ENCODE results near the gene ZDHHC19.

Gene ZDHHC19

GRCh38 chr3:196227629-196228493 is 16.7 kb upstream of the ZDHHC19 start:
- Histone ChIP-seq H2AFZ (ENCODE audit: low read length) (no peak overlapping the region), H3K4ac (ENCODE audit: low read length) (no peak overlapping the region), H3K4me3 (ENCODE audit: low read length in 2 of 2) (no peak overlapping the region), H2AK5ac (ENCODE audit: low read depth, low read length) (peak overlapping the region; percentile 31), H3K79me1 (ENCODE audit: low read depth, low read length) (no peaks in the 10 kb centered on the region), H4K8ac (ENCODE audit: low read depth, low read length) (no peak overlapping the region), H3K27me3 (ENCODE audit: control insufficient read depth in 3 of 3, insufficient read depth in 3 of 3, low read depth in 1 of 3, low read length in 3 of 3) (no peaks in the 10 kb centered on the region), H3K18ac (ENCODE audit: low read length) (peak overlapping the region; percentile 41), H3K23ac (ENCODE audit: low read depth, low read length, poor library complexity) (peak overlapping the region; percentile 35), H3K4me1 (ENCODE audit: control insufficient read depth in 2 of 2, insufficient read depth in 1 of 2, low read depth in 1 of 2, low read length in 2 of 2) (no peaks in the 10 kb centered on the region), H3K27ac (replicated peaks; ENCODE audit: low read length) (no peak overlapping the region), H4K91ac (ENCODE audit: low read depth, low read length, poor library complexity) (no peak overlapping the region), H2BK5ac (ENCODE audit: low read length) (no peak overlapping the region), H2BK120ac (ENCODE audit: low read depth, low read length) (no peak overlapping the region), H3K4me2 (ENCODE audit: insufficient read depth, low read length, poor library complexity, severe bottlenecking) (no peak overlapping the region), H2BK15ac (ENCODE audit: low read length) (no peak overlapping the region), H3K36me3 (replicated peaks in 1 of 2; ENCODE audit: control insufficient read depth in 2 of 2, insufficient read depth in 2 of 2, low read length in 2 of 2) (no peaks in the 10 kb centered on the region), H2BK12ac (ENCODE audit: low read length) (no peak overlapping the region), H3K9ac (ENCODE audit: low read depth, low read length, poor library complexity) (peak overlapping the region; percentile 47), H3K9me3 (replicated peaks in 1 of 2; ENCODE audit: control insufficient read depth in 2 of 2, insufficient read depth in 1 of 2, low read depth in 1 of 2, low read length in 2 of 2) (no peaks in the 10 kb centered on the region), H3K14ac (ENCODE audit: low read length) (no peak overlapping the region)
- no peak for DNase-seq (ENCODE audit: low spot score)
- no CpG with 5 or more reads among the region's 24 CpGs for WGBS, 2 donors (ENCODE audit: extremely low coverage in 2 of 2, insufficient read length in 2 of 2, insufficient replicate concordance in 1 of 2)

- H2BK120ac ChIP-seq (ENCODE audit: low read depth, low read length), result no peak overlapping the region
These were observed 15.9 kb upstream of the ZDHHC19 start for GRCh38 chr3:196227121-196227561.

GRCh38 chr3:196225763-196226364 is 14.7 kb upstream of the ZDHHC19 start:
- no peak overlapping the region for H3K18ac ChIP-seq (ENCODE audit: low read length)
- H2BK15ac ChIP-seq (ENCODE audit: low read length), result no peak overlapping the region
- H3K27me3 ChIP-seq (ENCODE audit: control insufficient read depth in 3 of 3, insufficient read depth in 3 of 3, low read depth in 1 of 3, low read length in 3 of 3), result no peaks in the 10 kb centered on the region
- H3K4me2 ChIP-seq (ENCODE audit: insufficient read depth, low read length, poor library complexity, severe bottlenecking), result no peak overlapping the region
- no peaks in the 10 kb centered on the region for H3K9me3 ChIP-seq (replicated peaks in 1 of 2; ENCODE audit: control insufficient read depth in 2 of 2, insufficient read depth in 1 of 2, low read depth in 1 of 2, low read length in 2 of 2)
- no peak overlapping the region for H4K8ac ChIP-seq (ENCODE audit: low read depth, low read length)
- no peak overlapping the region for H3K27ac ChIP-seq (replicated peaks; ENCODE audit: low read length)
- H4K91ac ChIP-seq (ENCODE audit: low read depth, low read length, poor library complexity), result no peak overlapping the region
- no peaks in the 10 kb centered on the region for H3K79me1 ChIP-seq (ENCODE audit: low read depth, low read length)
- H2AFZ ChIP-seq (ENCODE audit: low read length), result no peak overlapping the region
- no peak overlapping the region for H3K4ac ChIP-seq (ENCODE audit: low read length)
- no peak overlapping the region for H2AK5ac ChIP-seq (ENCODE audit: low read depth, low read length)
- WGBS, 2 donors (ENCODE audit: extremely low coverage in 2 of 2, insufficient read length in 2 of 2, insufficient replicate concordance in 1 of 2), result no CpG with 5 or more reads among the region's 15 CpGs
- no peak overlapping the region for H3K14ac ChIP-seq (ENCODE audit: low read length)
- H3K36me3 ChIP-seq (replicated peaks in 1 of 2; ENCODE audit: control insufficient read depth in 2 of 2, insufficient read depth in 2 of 2, low read length in 2 of 2), result no peaks in the 10 kb centered on the region
- no peaks in the 10 kb centered on the region for H3K4me1 ChIP-seq (ENCODE audit: control insufficient read depth in 2 of 2, insufficient read depth in 1 of 2, low read depth in 1 of 2, low read length in 2 of 2)
- no peak overlapping the region for H3K23ac ChIP-seq (ENCODE audit: low read depth, low read length, poor library complexity)
- H3K4me3 ChIP-seq (ENCODE audit: low read length in 2 of 2), result no peak overlapping the region
- H3K9ac ChIP-seq (ENCODE audit: low read depth, low read length, poor library complexity), result no peak overlapping the region
- no peak overlapping the region for H2BK5ac ChIP-seq (ENCODE audit: low read length)
- H2BK120ac ChIP-seq (ENCODE audit: low read depth, low read length), result no peak overlapping the region
- no peak overlapping the region for H2BK12ac ChIP-seq (ENCODE audit: low read length)
- DNase-seq (ENCODE audit: low spot score), result no peak

More at GRCh38 chr3:196227121-196227561, 15.9 kb upstream of the ZDHHC19 start:
- H3K79me1 ChIP-seq (ENCODE audit: low read depth, low read length), result no peaks in the 10 kb centered on the region
- WGBS, 2 donors (ENCODE audit: extremely low coverage in 2 of 2, insufficient read length in 2 of 2, insufficient replicate concordance in 1 of 2), result no CpG with 5 or more reads among the region's 14 CpGs
- H2AK5ac ChIP-seq (ENCODE audit: low read depth, low read length), result no peak overlapping the region
- H3K4me1 ChIP-seq (ENCODE audit: control insufficient read depth in 2 of 2, insufficient read depth in 1 of 2, low read depth in 1 of 2, low read length in 2 of 2), result no peaks in the 10 kb centered on the region
- H2BK12ac ChIP-seq (ENCODE audit: low read length), result no peak overlapping the region
- no peak for DNase-seq (ENCODE audit: low spot score)
- no peak overlapping the region for H3K4me2 ChIP-seq (ENCODE audit: insufficient read depth, low read length, poor library complexity, severe bottlenecking)
- H3K14ac ChIP-seq (ENCODE audit: low read length), result peak overlapping the region; percentile 47
- peak overlapping the region; percentile 44 for H3K18ac ChIP-seq (ENCODE audit: low read length)
- H2BK5ac ChIP-seq (ENCODE audit: low read length), result no peak overlapping the region
- H3K4me3 ChIP-seq (ENCODE audit: low read length in 2 of 2), result no peak overlapping the region
- H4K8ac ChIP-seq (ENCODE audit: low read depth, low read length), result no peak overlapping the region
- H3K27ac ChIP-seq (replicated peaks; ENCODE audit: low read length), result no peak overlapping the region
- H3K36me3 ChIP-seq (replicated peaks in 1 of 2; ENCODE audit: control insufficient read depth in 2 of 2, insufficient read depth in 2 of 2, low read length in 2 of 2), result no peaks in the 10 kb centered on the region
- no peak overlapping the region for H2BK15ac ChIP-seq (ENCODE audit: low read length)
- no peaks in the 10 kb centered on the region for H3K9me3 ChIP-seq (replicated peaks in 1 of 2; ENCODE audit: control insufficient read depth in 2 of 2, insufficient read depth in 1 of 2, low read depth in 1 of 2, low read length in 2 of 2)
- no peaks in the 10 kb centered on the region for H3K27me3 ChIP-seq (ENCODE audit: control insufficient read depth in 3 of 3, insufficient read depth in 3 of 3, low read depth in 1 of 3, low read length in 3 of 3)
- H3K23ac ChIP-seq (ENCODE audit: low read depth, low read length, poor library complexity), result peak overlapping the region; percentile 43
- no peak overlapping the region for H3K4ac ChIP-seq (ENCODE audit: low read length)
- H4K91ac ChIP-seq (ENCODE audit: low read depth, low read length, poor library complexity), result no peak overlapping the region
- H3K9ac ChIP-seq (ENCODE audit: low read depth, low read length, poor library complexity), result no peak overlapping the region
- no peak overlapping the region for H2AFZ ChIP-seq (ENCODE audit: low read length)

GRCh38 chr3:196225086-196225485 is 13.9 kb upstream of the ZDHHC19 start:
- peak overlapping the region; percentile 48 for H3K18ac ChIP-seq (ENCODE audit: low read length)
- H2BK15ac ChIP-seq (ENCODE audit: low read length), result peak overlapping the region; percentile 49
- no peak overlapping the region for H2AFZ ChIP-seq (ENCODE audit: low read length)
- H4K8ac ChIP-seq (ENCODE audit: low read depth, low read length), result no peak overlapping the region
- H3K23ac ChIP-seq (ENCODE audit: low read depth, low read length, poor library complexity), result no peak overlapping the region
- peak overlapping the region; percentile 21 for H3K14ac ChIP-seq (ENCODE audit: low read length)
- no peak overlapping the region for H4K91ac ChIP-seq (ENCODE audit: low read depth, low read length, poor library complexity)
- no CpG with 5 or more reads among the region's 10 CpGs for WGBS, 2 donors (ENCODE audit: extremely low coverage in 2 of 2, insufficient read length in 2 of 2, insufficient replicate concordance in 1 of 2)
- H2BK5ac ChIP-seq (ENCODE audit: low read length), result no peak overlapping the region
- H3K4me3 ChIP-seq (ENCODE audit: low read length in 2 of 2), result no peak overlapping the region
- H3K9me3 ChIP-seq (replicated peaks in 1 of 2; ENCODE audit: control insufficient read depth in 2 of 2, insufficient read depth in 1 of 2, low read depth in 1 of 2, low read length in 2 of 2), result no peaks in the 10 kb centered on the region
- H2BK12ac ChIP-seq (ENCODE audit: low read length), result no peak overlapping the region
- no peak overlapping the region for H3K27ac ChIP-seq (replicated peaks; ENCODE audit: low read length)
- H3K9ac ChIP-seq (ENCODE audit: low read depth, low read length, poor library complexity), result peak overlapping the region; percentile 30
- no peak overlapping the region for H2BK120ac ChIP-seq (ENCODE audit: low read depth, low read length)
- H3K27me3 ChIP-seq (ENCODE audit: control insufficient read depth in 3 of 3, insufficient read depth in 3 of 3, low read depth in 1 of 3, low read length in 3 of 3), result no peaks in the 10 kb centered on the region
- DNase-seq (ENCODE audit: low spot score), result no peak
- no peak overlapping the region for H3K4ac ChIP-seq (ENCODE audit: low read length)
- H3K79me1 ChIP-seq (ENCODE audit: low read depth, low read length), result no peaks in the 10 kb centered on the region
- no peak overlapping the region for H2AK5ac ChIP-seq (ENCODE audit: low read depth, low read length)
- peaks cover 0 to under 1% of the 10 kb centered on the region in 2 donors for H3K4me1 ChIP-seq (ENCODE audit: control insufficient read depth in 2 of 2, insufficient read depth in 1 of 2, low read depth in 1 of 2, low read length in 2 of 2)
- H3K4me2 ChIP-seq (ENCODE audit: insufficient read depth, low read length, poor library complexity, severe bottlenecking), result no peak overlapping the region
- no peaks in the 10 kb centered on the region for H3K36me3 ChIP-seq (replicated peaks in 1 of 2; ENCODE audit: control insufficient read depth in 2 of 2, insufficient read depth in 2 of 2, low read length in 2 of 2)

Data from neuronal stem cell (in vitro differentiated cells).